ENCODE measurements around the gene SMIM13. TPM values are rescaled to one million over a fixed set of nuclear protein-coding genes. Genes with fewer than 3 reads are reported as not detected.

Gene SMIM13
- total RNA-seq, 1 experiment from 2014 or later, result 15.7 TPM

DNA sequence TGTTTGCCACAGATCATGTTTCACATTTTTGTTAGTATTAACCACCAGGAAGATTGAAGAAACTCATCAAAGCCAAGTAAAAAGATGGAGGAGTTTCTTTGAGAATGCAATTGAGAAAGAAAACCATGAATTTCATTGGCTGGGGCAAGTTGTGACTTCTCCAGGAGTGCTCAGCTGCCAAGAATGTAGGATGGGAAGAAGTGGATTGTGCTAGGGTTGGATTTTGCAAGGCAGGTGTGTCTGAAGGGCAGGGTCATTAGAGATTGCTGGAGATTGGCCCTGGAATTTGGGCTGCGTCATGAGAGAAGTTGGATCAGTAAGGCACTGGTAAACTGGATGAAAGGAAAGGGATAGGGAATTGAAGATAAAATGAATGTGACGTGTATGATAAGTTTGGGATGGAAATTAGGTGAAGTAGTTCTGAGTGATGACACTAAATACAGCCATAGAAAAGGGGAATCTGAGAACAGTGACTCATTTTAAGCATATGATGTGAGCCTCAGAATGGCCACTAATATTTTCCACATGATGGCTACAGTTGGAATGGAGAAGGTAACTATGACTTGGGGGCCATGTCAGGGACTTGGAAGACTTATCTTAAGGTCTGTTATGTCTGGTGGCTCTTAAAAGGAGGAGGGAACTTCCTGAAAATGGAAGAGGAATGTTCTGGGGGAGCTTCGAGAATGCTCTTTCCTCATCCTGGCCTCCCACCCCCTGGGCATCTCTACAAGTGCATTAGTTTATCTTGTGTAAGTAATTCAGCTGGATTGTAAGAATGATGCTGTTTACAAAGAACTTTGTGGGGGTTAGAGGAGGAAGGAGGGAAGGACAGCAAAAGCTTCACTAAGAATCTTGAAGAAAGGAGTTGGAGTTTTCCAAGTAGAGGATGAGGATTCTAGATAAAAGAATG lies 45.7 kb downstream of the SMIM13 start:
- Histone ChIP-seq H4K20me1 (ENCODE audit: insufficient read depth) (no peaks in the 10 kb centered on the region), H2AFZ (ENCODE audit: low read depth, low read length, poor library complexity, severe bottlenecking) (no peak overlapping the region), H3K9me3 (ENCODE audit: control insufficient read depth in 1 of 2, insufficient read depth in 1 of 2, low read depth in 1 of 2, low read length in 2 of 2) (no peaks in the 10 kb centered on the region), H3K27ac (ENCODE audit: low read depth, low read length) (no peak overlapping the region), H3K4me1 (ENCODE audit: control insufficient read depth in 1 of 2, insufficient read depth in 2 of 2, low read length in 2 of 2) (peaks cover 7 to 28% of the 10 kb centered on the region in 2 experiments; a peak in 3 of 4 replicates), H3K79me2 (ENCODE audit: insufficient read depth, low read length) (no peaks in the 10 kb centered on the region), H3K9ac (ENCODE audit: low read length) (no peak overlapping the region), H3K9me2 (ENCODE audit: insufficient read depth) (no peaks in the 10 kb centered on the region), H3K4me2 (ENCODE audit: low read length) (no peak overlapping the region), H3K36me3 (ENCODE audit: control insufficient read depth in 1 of 2, insufficient read depth in 2 of 2, low read length in 2 of 2) (peaks cover 2 to 6% of the 10 kb centered on the region in 2 experiments; a peak in 1 of 4 replicates), H3K4me3 (replicated peaks in 1 of 2; ENCODE audit: low read depth in 1 of 2, low read length in 2 of 2) (no peak overlapping the region), H3K27me3 (ENCODE audit: insufficient read depth, low read length) (no peaks in the 10 kb centered on the region)
- DNase-seq (ENCODE audit: low read depth, low spot score) (no peak), ATAC-seq (no peak)
- BruUV-seq (replicated peaks), result no TSS peak
- ChIA-PET POLR2A (no interaction called here), RAD21 (ENCODE audit: low non-redundant PET in 1 of 2, low total read pairs in 2 of 2, uncharacterized antibody in 2 of 2, unreplicated experiment in 2 of 2) (no interaction called here), CTCF (no interaction called here)
- intact Hi-C loops (cut with micrococcal nuclease), result no loop called here
- TF ChIP-seq JUND (IDR thresholded peaks at IDR 0.05), result peak; percentile 16; the same call in 1 of the 2 replicates
- no peak for TF ChIP-seq POLR2AphosphoS5 (IDR thresholded peaks at IDR 0.05; ENCODE audit: low read depth, low read length)

DNA sequence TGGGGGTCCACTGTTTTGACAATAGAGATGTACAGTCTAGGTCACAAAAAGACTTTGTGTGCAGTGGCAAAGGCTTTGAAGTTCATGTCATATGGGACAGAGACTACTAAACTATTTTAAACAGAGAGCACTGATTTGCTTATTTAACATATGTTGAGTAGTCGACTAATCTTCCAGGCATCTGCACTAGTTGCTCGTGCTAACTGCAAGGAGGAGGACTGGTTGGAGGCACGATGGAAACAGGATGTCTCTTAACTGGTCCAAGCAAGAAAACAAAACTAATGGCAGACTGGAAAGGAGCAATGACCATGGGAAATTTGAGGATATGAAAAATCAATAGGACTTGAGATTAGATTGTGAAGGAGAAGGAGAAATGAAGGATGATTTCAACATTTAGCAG lies 46.4 kb downstream of the SMIM13 start:
- RAD21 ChIA-PET (ENCODE audit: low non-redundant PET in 1 of 2, low total read pairs in 2 of 2, uncharacterized antibody in 2 of 2, unreplicated experiment in 2 of 2), result no interaction called here
- no peaks in the 10 kb centered on the region for H3K9me3 ChIP-seq (ENCODE audit: control insufficient read depth in 1 of 2, insufficient read depth in 1 of 2, low read depth in 1 of 2, low read length in 2 of 2)
- intact Hi-C loops (cut with micrococcal nuclease), result no loop called here
- H3K4me2 ChIP-seq (ENCODE audit: low read length), result no peak overlapping the region
- ATAC-seq (no peak), DNase-seq (ENCODE audit: low read depth, low spot score) (no peak)
- H3K4me1 ChIP-seq (ENCODE audit: control insufficient read depth in 1 of 2, insufficient read depth in 2 of 2, low read length in 2 of 2), result peaks cover 7 to 28% of the 10 kb centered on the region in 2 experiments; a peak in 3 of 4 replicates
- H3K4me3 ChIP-seq (replicated peaks in 1 of 2; ENCODE audit: low read depth in 1 of 2, low read length in 2 of 2), result no peak overlapping the region
- no peak overlapping the region for H2AFZ ChIP-seq (ENCODE audit: low read depth, low read length, poor library complexity, severe bottlenecking)
- H3K9me2 ChIP-seq (ENCODE audit: insufficient read depth), result no peaks in the 10 kb centered on the region
- TF ChIP-seq EZH2phosphoT487 (IDR thresholded peaks at IDR 0.05; ENCODE audit: borderline replicate concordance) (no peak), POLR2AphosphoS5 (IDR thresholded peaks at IDR 0.05; ENCODE audit: low read depth, low read length) (no peak), EGR1 (IDR thresholded peaks at IDR 0.05; ENCODE audit: low read depth) (no peak), ZNF274 (IDR thresholded peaks at IDR 0.05; ENCODE audit: low read depth, low read length) (no peak), SP1 (IDR thresholded peaks at IDR 0.05; ENCODE audit: low read depth) (no peak), RAD21 (IDR thresholded peaks at IDR 0.05; ENCODE audit: low read depth) (no peak), CBX3 (IDR thresholded peaks at IDR 0.05; ENCODE audit: low read depth) (no peak), EZH2 (IDR thresholded peaks at IDR 0.05) (no peak), JUND (IDR thresholded peaks at IDR 0.05) (no peak), ZFX (IDR thresholded peaks at IDR 0.05) (no peak), TCF7L2 (IDR thresholded peaks at IDR 0.05; ENCODE audit: borderline replicate concordance, extremely low read depth, insufficient read depth, insufficient read length) (no peak)
- TF ChIP-seq, protein P1, sequence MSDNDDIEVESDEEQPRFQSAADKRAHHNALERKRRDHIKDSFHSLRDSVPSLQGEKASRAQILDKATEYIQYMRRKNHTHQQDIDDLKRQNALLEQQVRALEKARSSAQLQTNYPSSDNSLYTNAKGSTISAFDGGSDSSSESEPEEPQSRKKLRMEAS (IDR thresholded peaks at IDR 0.05), result no peak
- H4K20me1 ChIP-seq (ENCODE audit: insufficient read depth), result no peaks in the 10 kb centered on the region
- BruUV-seq (replicated peaks), result no TSS peak
- no peaks in the 10 kb centered on the region for H3K79me2 ChIP-seq (ENCODE audit: insufficient read depth, low read length)
- peaks cover 1 to 2% of the 10 kb centered on the region in 2 experiments; a peak in 1 of 4 replicates for H3K36me3 ChIP-seq (ENCODE audit: control insufficient read depth in 1 of 2, insufficient read depth in 2 of 2, low read length in 2 of 2)
- CTCF ChIA-PET, result no interaction called here
- POLR2A ChIA-PET, result no interaction called here
- H3K9ac ChIP-seq (ENCODE audit: low read length), result no peak overlapping the region
- no peak overlapping the region for H3K27ac ChIP-seq (ENCODE audit: low read depth, low read length)
- no peaks in the 10 kb centered on the region for H3K27me3 ChIP-seq (ENCODE audit: insufficient read depth, low read length)

All from HCT116 (cell line).